Measurements from ENCODE around the gene ABCD1. TPM values are rescaled to one million over a fixed set of nuclear protein-coding genes. Genes with fewer than 3 reads are reported as not detected.

ABCD1 gene
- total RNA-seq, 6 experiments from 2014 or later, result 8.0 to 20.8 (median 10.9) TPM

- ATAC-seq (no peak), DNase-seq (no peak)
- 60% methylated on average over 1 of the region's 27 CpGs for WGBS (ENCODE audit: insufficient coverage, low coverage, low lambda C conversion rate, missing lambda C conversion rate)
- Histone ChIP-seq H3K4me1 (no peaks in the 10 kb centered on the region), H3K27ac (no peak overlapping the region), H3K27me3 (no peaks in the 10 kb centered on the region), H3K36me3 (peaks cover 0 to 7% (median 2%) of the 10 kb centered on the region in 4 donors), H3K9me3 (no peaks in the 10 kb centered on the region), H3K4me3 (no peak overlapping the region)
- intact Hi-C loops (cut with DNase I), result no loop called here
- no peak for TF ChIP-seq CTCF (IDR thresholded peaks at IDR 0.05)
- TF ChIP-seq POLR2A (IDR thresholded peaks at IDR 0.05), result no peak
Measured at GRCh38 chrX:153784325-153784967, 59.8 kb downstream of the ABCD1 start.

- H3K4me1 ChIP-seq, result no peaks in the 10 kb centered on the region
- H3K4me3 ChIP-seq, result no peak overlapping the region
- intact Hi-C loops (cut with DNase I), result no loop called here
- H3K9me3 ChIP-seq, result no peaks in the 10 kb centered on the region
- DNase-seq (no peak), ATAC-seq (no peak)
- H3K27me3 ChIP-seq, result no peaks in the 10 kb centered on the region
- 88% methylated on average over 3 of the region's 15 CpGs for WGBS (ENCODE audit: insufficient coverage, low coverage, low lambda C conversion rate, missing lambda C conversion rate)
- TF ChIP-seq POLR2A (IDR thresholded peaks at IDR 0.05) (no peak), CTCF (IDR thresholded peaks at IDR 0.05) (no peak)
- peaks cover 0 to 7% (median 2%) of the 10 kb centered on the region in 4 donors for H3K36me3 ChIP-seq
- H3K27ac ChIP-seq, result no peak overlapping the region
Measured at GRCh38 chrX:153786669-153787068, 62.0 kb downstream of the ABCD1 start.

- H3K4me3 ChIP-seq, result no peak overlapping the region
- no peak for ATAC-seq
- WGBS (ENCODE audit: insufficient coverage, low coverage, low lambda C conversion rate, missing lambda C conversion rate), result 89% methylated on average over 4 of the region's 12 CpGs
Measured at GRCh38 chrX:153789654-153790053, 65.0 kb downstream of the ABCD1 start.

GRCh38 chrX:153791104-153791852 is 66.6 kb downstream of the ABCD1 start:
- H3K4me1 ChIP-seq, result no peaks in the 10 kb centered on the region
- H3K4me3 ChIP-seq, result no peak overlapping the region
- DNase-seq (no peak), ATAC-seq (no peak)
- peaks cover 0 to under 1% (median 0%) of the 10 kb centered on the region in 4 donors for H3K36me3 ChIP-seq
- no peak overlapping the region for H3K27ac ChIP-seq
- intact Hi-C loops (cut with DNase I), result no loop called here
- no peaks in the 10 kb centered on the region for H3K27me3 ChIP-seq
- no peak for TF ChIP-seq POLR2A (IDR thresholded peaks at IDR 0.05)
- TF ChIP-seq CTCF (IDR thresholded peaks at IDR 0.05), result no peak
- WGBS (ENCODE audit: insufficient coverage, low coverage, low lambda C conversion rate, missing lambda C conversion rate), result 69% methylated on average over 9 of the region's 17 CpGs
- no peaks in the 10 kb centered on the region for H3K9me3 ChIP-seq

More at GRCh38 chrX:153789654-153790053, 65.0 kb downstream of the ABCD1 start:
- Histone ChIP-seq H3K36me3 (peaks cover 0 to 7% (median 2%) of the 10 kb centered on the region in 4 donors), H3K27me3 (no peaks in the 10 kb centered on the region), H3K27ac (no peak overlapping the region), H3K4me1 (no peaks in the 10 kb centered on the region), H3K9me3 (no peaks in the 10 kb centered on the region)
- no peak for TF ChIP-seq CTCF (IDR thresholded peaks at IDR 0.05)
- no peak for TF ChIP-seq POLR2A (IDR thresholded peaks at IDR 0.05)
- intact Hi-C loops (cut with DNase I), result no loop called here
- DNase-seq, result no peak
